B cell (primary cell): ENCODE measurements around the gene SLC6A6. TPM values are rescaled to one million over a fixed set of nuclear protein-coding genes. Genes with fewer than 3 reads are reported as not detected.

Experiments
- ATAC-seq: fragments of 200-7000 bp; cut with Tn5 transposase; one replicate; pipeline ENCODE4 v1.10.0; 2021; ENCODE audit warnings: low read depth, mild to moderate bottlenecking, moderate number of reproducible peaks, moderate library complexity
- CTCF ChIA-PET: fragments of 350-600 bp; sonication (Branson Sonifier 250); formaldehyde crosslinking; loops from one replicate; lab custom pipeline; 2021; ENCODE audit warnings: antibody characterized with exemption, inconsistent platforms; lab: Charles Lee
- POLR2A ChIA-PET: fragments of 350-600 bp; sonication (Branson Sonifier 250); formaldehyde crosslinking; loops from one replicate; lab custom pipeline; 2021; ENCODE audit warnings: antibody characterized with exemption; lab: Charles Lee
- DNase-seq: peaks from one replicate; pipeline ENCODE4 v3.0.0; 2013
- H2AFZ ChIP-seq: 2 replicates; pipeline ENCODE4 v1.6.1; 2012; ENCODE audit warnings: mild to moderate bottlenecking, low read depth, low read length; ENCODE audit not compliant: insufficient read depth, poor library complexity, severe bottlenecking
- H3K27ac ChIP-seq, 2 donors: 1 replicate in 1 of 2; 2 replicates in 1 of 2; pipeline ENCODE4 v1.5.1; 2012 to 2013; ENCODE audit warnings: low read length in 2 of 2, mild to moderate bottlenecking in 2 of 2, moderate library complexity in 1 of 2
- H3K27me3 ChIP-seq, 4 experiments: fragments of 200-600 bp in 1 of 4; sonication (generic) in 1 of 4; replicated peaks in 1 of 4; 1 replicate in 2 of 4; 2 replicates in 2 of 4; pipeline versions ENCODE4 v1.6.1 to v1.7.0; 2013 to 2016; ENCODE audit warnings: low read length in 3 of 4, mild to moderate bottlenecking in 2 of 4, mixed read lengths in 1 of 4, moderate library complexity in 1 of 4; ENCODE audit not compliant: insufficient read depth in 4 of 4, control insufficient read depth in 3 of 4; ENCODE audit errors: control extremely low read depth in 1 of 4
- H3K36me3 ChIP-seq, 2 experiments: replicated peaks in 1 of 2; 1 replicate in 1 of 2; 2 replicates in 1 of 2; pipeline versions ENCODE4 v1.6.1 to v1.7.1; 2013; ENCODE audit warnings: low read length in 1 of 2; ENCODE audit not compliant: insufficient read depth in 2 of 2, control insufficient read depth in 1 of 2; ENCODE audit errors: control extremely low read depth in 1 of 2, extremely low read depth in 1 of 2
- H3K4me1 ChIP-seq, 2 donors: fragments of 200-600 bp in 1 of 2; sonication (generic) in 1 of 2; 1 replicate in 1 of 2; 2 replicates in 1 of 2; pipeline versions ENCODE4 v1.5.1 to v1.6.1; 2013 to 2017; ENCODE audit warnings: low read length in 2 of 2; ENCODE audit not compliant: control insufficient read depth in 2 of 2, insufficient read depth in 2 of 2
- H3K4me2 ChIP-seq: replicated peaks from 2 replicates; pipeline ENCODE3; 2012; ENCODE audit warnings: mild to moderate bottlenecking, low read depth, low read length; ENCODE audit not compliant: poor library complexity, severe bottlenecking
- H3K4me3 ChIP-seq, 5 experiments: fragments of 200-600 bp in 1 of 5; sonication (generic) in 1 of 5; 1 replicate in 3 of 5; 2 replicates in 2 of 5; pipeline versions ENCODE4 v1.5.1 to v1.7.0; 2011 to 2016; ENCODE audit warnings: low read length in 4 of 5, mild to moderate bottlenecking in 4 of 5, low read depth in 2 of 5, control low read depth in 1 of 5, moderate library complexity in 1 of 5; ENCODE audit not compliant: insufficient read depth in 1 of 5; ENCODE audit errors: control extremely low read depth in 1 of 5, extremely low read depth in 1 of 5
- H3K79me2 ChIP-seq: fragments of 200-600 bp; sonication (generic); one replicate; pipeline ENCODE4 v1.6.0; 2016; ENCODE audit warnings: low read length; ENCODE audit not compliant: control insufficient read depth, insufficient read depth
- H3K9ac ChIP-seq: fragments of 200-600 bp; sonication (generic); 2 replicates; pipeline ENCODE4 v1.6.1; 2017; ENCODE audit warnings: mild to moderate bottlenecking, low read length, moderate library complexity
- H3K9me3 ChIP-seq, 3 donors: one replicate each; pipeline versions ENCODE4 v1.6.1 to v1.7.1; 2013; ENCODE audit warnings: low read length in 2 of 3; ENCODE audit not compliant: control insufficient read depth in 2 of 3, insufficient read depth in 1 of 3; ENCODE audit errors: control extremely low read depth in 1 of 3
- H4K20me1 ChIP-seq: 2 replicates; pipeline ENCODE4 v1.6.0; 2012; ENCODE audit warnings: mild to moderate bottlenecking, low read length; ENCODE audit not compliant: insufficient read depth, control insufficient read depth, poor library complexity, severe bottlenecking
- H3K27ac Mint-ChIP-seq: one replicate; pipeline ENCODE4 v1.8.0; 2021; ENCODE audit warnings: mixed read lengths
- H3K27me3 Mint-ChIP-seq: one replicate; pipeline ENCODE4 v1.8.0; 2021; ENCODE audit warnings: mixed read lengths
- H3K4me1 Mint-ChIP-seq: one replicate; pipeline ENCODE4 v1.8.0; 2021; ENCODE audit warnings: mixed read lengths
- H3K4me3 Mint-ChIP-seq: one replicate; pipeline ENCODE4 v1.8.0; 2021; ENCODE audit warnings: mixed read lengths
- H3K9me3 Mint-ChIP-seq: one replicate; pipeline ENCODE4 v1.8.0; 2022; ENCODE audit warnings: mixed read lengths; ENCODE audit not compliant: insufficient read depth
- EZH2 ChIP-seq: IDR thresholded peaks from 2 replicates; pipeline ENCODE4 v1.6.1; 2012; ENCODE audit warnings: borderline replicate concordance, low read depth, mild to moderate bottlenecking, moderate library complexity, low read length; ENCODE audit not compliant: insufficient read depth, poor library complexity, severe bottlenecking
- WGBS: methylation state at CpG from one replicate; pipeline ENCODE4 v1.1.5; 2013; ENCODE audit warnings: missing lambda C conversion rate; ENCODE audit not compliant: insufficient coverage; 5-methylcytosine and 5-hydroxymethylcytosine counted together
- intact Hi-C: fragments of 100-400 bp; cut with micrococcal nuclease; formaldehyde crosslinking; loops from one replicate; pipeline ENCODE4 v1.10.0; 2022
- polyA plus RNA-seq: library from polyadenylated mRNA; depleted of rRNA; stranded (reverse); fragments of >200 nt; gene quantifications from 2 replicates; pipeline ENCODE4 v1.2.3, GENCODE V29; 2012
- total RNA-seq, 2 donors: library from RNA; stranded (reverse); fragments of 120-200 nt in 1 of 2; gene quantifications; 1 replicate in 1 of 2; 2 replicates in 1 of 2; pipeline versions ENCODE4 v1.2.3 to v1.2.4, GENCODE V29; 2013 to 2022
- TF ChIP-seq, protein P1 (sequence below): fragments of 200-600 bp; IDR thresholded peaks from one replicate; pipeline ENCODE4 v1.8.0; 2022; ENCODE audit warnings: antibody characterized with exemption, mild to moderate bottlenecking

SLC6A6 gene
- total and polyA plus RNA-seq, 2 donors (not counting 1 experiment from before 2014, with no cell fraction given) = 34.2 to 48.7 TPM

- Histone ChIP-seq H3K4me2 (no peak overlapping the region), H2AFZ (no peak overlapping the region), H3K9me3 (no peaks in the 10 kb centered on the region), H3K79me2 (no peaks in the 10 kb centered on the region), H3K27ac (no peak overlapping the region), H3K4me3 (no peak overlapping the region), H3K4me1 (no peaks in the 10 kb centered on the region), H4K20me1 (no peaks in the 10 kb centered on the region), H3K9ac (no peak overlapping the region), H3K36me3 (no peaks in the 10 kb centered on the region), H3K27me3 (peaks cover 0 to 4% (median 2%) of the 10 kb centered on the region in 4 experiments)
- Mint-ChIP-seq H3K27ac (no peak overlapping the region), H3K27me3 (peaks cover 22% of the 10 kb centered on the region), H3K4me1 (no peaks in the 10 kb centered on the region), H3K9me3 (no peaks in the 10 kb centered on the region), H3K4me3 (no peak overlapping the region)
- intact Hi-C loops = no loop called here
- no peak for DNase-seq
- WGBS = 77% methylated on average over 6 of the region's 6 CpGs
- ChIA-PET POLR2A (no interaction called here), CTCF (no interaction called here)
- no peak for TF ChIP-seq EZH2
- TF ChIP-seq, protein P1, sequence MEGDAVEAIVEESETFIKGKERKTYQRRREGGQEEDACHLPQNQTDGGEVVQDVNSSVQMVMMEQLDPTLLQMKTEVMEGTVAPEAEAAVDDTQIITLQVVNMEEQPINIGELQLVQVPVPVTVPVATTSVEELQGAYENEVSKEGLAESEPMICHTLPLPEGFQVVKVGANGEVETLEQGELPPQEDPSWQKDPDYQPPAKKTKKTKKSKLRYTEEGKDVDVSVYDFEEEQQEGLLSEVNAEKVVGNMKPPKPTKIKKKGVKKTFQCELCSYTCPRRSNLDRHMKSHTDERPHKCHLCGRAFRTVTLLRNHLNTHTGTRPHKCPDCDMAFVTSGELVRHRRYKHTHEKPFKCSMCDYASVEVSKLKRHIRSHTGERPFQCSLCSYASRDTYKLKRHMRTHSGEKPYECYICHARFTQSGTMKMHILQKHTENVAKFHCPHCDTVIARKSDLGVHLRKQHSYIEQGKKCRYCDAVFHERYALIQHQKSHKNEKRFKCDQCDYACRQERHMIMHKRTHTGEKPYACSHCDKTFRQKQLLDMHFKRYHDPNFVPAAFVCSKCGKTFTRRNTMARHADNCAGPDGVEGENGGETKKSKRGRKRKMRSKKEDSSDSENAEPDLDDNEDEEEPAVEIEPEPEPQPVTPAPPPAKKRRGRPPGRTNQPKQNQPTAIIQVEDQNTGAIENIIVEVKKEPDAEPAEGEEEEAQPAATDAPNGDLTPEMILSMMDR = no peak
- no peak for ATAC-seq
Measured at GRCh38 chr3:14535616-14536015, 133.2 kb downstream of the SLC6A6 start.

DNA sequence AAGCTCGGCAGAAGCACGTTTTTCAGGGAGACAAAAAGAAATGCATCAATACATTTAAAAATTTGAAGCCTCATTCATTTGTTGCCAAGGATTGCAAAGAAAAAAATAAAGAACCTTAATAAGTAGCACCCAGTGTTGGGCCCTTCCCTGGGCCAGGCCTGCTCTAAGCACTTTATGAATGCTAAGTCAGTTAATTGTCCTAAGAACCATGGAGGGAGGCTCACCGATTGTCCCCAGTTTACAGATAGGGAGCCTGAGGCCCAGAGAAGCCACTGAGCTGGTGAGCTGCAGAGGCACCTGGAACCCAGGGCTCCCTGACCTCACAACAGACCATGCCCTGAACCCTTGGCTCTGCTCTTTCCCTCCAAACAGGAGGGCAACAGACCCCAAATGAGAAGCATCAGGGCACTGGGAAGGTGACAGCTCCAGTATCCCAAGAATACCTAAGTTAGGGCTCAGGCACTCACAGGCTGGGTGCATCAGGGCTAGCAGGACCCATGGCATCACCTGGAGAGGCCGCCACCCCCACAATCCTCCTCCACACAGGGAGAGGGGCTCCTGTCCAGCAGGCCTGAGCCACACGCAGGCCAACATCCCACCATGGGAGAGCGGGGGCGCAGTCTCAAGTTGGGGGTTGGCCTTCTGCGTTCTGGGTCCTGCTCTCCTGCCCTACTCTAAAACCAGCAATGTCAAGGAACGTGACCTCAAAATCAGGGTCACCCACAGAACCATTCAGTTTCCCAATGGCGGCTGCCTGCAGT lies 133.8 kb downstream of the SLC6A6 start:
- WGBS = 95% methylated on average over 10 of the region's 10 CpGs
- H4K20me1 ChIP-seq = no peaks in the 10 kb centered on the region
- CTCF ChIA-PET = no interaction called here
- no peaks in the 10 kb centered on the region for H3K4me1 ChIP-seq
- H3K4me3 Mint-ChIP-seq = no peak overlapping the region
- no peak for TF ChIP-seq EZH2
- TF ChIP-seq, protein P1 = no peak
- no peak overlapping the region for H2AFZ ChIP-seq
- peaks cover 0 to 4% (median 2%) of the 10 kb centered on the region in 4 experiments for H3K27me3 ChIP-seq
- no peaks in the 10 kb centered on the region for H3K9me3 ChIP-seq
- H3K27ac ChIP-seq = no peak overlapping the region
- no peaks in the 10 kb centered on the region for H3K9me3 Mint-ChIP-seq
- H3K4me1 Mint-ChIP-seq = no peaks in the 10 kb centered on the region
- no peak overlapping the region for H3K27ac Mint-ChIP-seq
- peaks cover 19% of the 10 kb centered on the region for H3K27me3 Mint-ChIP-seq
- intact Hi-C loops = no loop called here
- no peak overlapping the region for H3K9ac ChIP-seq
- no peak overlapping the region for H3K4me2 ChIP-seq
- no peak for DNase-seq
- no peak for ATAC-seq
- no peaks in the 10 kb centered on the region for H3K79me2 ChIP-seq
- H3K36me3 ChIP-seq = no peaks in the 10 kb centered on the region
- POLR2A ChIA-PET = no interaction called here
- no peak overlapping the region for H3K4me3 ChIP-seq
